Sigmoid colon (tissue), 4 donors: Measurements from ENCODE around the gene NEDD8.

Experiments
- CTCF ChIP-seq, 4 experiments: fragments of 450-650 bp in 3 of 4; fragments of 200-600 bp in 1 of 4; IDR thresholded peaks; one replicate each; pipeline ENCODE4 v1.5.1; 2016 to 2019; ENCODE audit warnings: antibody characterized with exemption in 4 of 4, mild to moderate bottlenecking in 3 of 4, moderate library complexity in 2 of 4
- EP300 ChIP-seq, 4 donors: sonication (generic); formaldehyde crosslinking; IDR thresholded peaks; one replicate each; pipeline ENCODE4 v1.6.1; 2017; ENCODE audit warnings: antibody characterized with exemption in 4 of 4

- no peak for TF ChIP-seq CTCF (IDR thresholded peaks at IDR 0.05)
- no peak for TF ChIP-seq EP300 (IDR thresholded peaks at IDR 0.05)
Observed at GRCh38 chr14:24186831-24187538, 45.2 kb downstream of the NEDD8 start.
